Gastroesophageal sphincter (tissue), 4 donors: ENCODE results near the gene PTS. TPM values are rescaled to one million over a fixed set of nuclear protein-coding genes. Genes with fewer than 3 reads are reported as not detected.

Source experiments
- ATAC-seq: fragments of 150-250 bp; one replicate; pipeline ENCODE4 v1.9.1; 2016; ENCODE audit warnings: mild to moderate bottlenecking, moderate library complexity
- H3K27ac ChIP-seq, 4 donors: fragments of 200-600 bp; sonication (generic) in 3 of 4; 1 replicate in 3 of 4; 2 replicates in 1 of 4; pipeline ENCODE4 v1.5.1; 2016 to 2019
- H3K27me3 ChIP-seq: fragments of 200-600 bp; sonication (generic); one replicate; pipeline ENCODE4 v1.5.1; 2019
- H3K36me3 ChIP-seq, 2 donors: fragments of 200-600 bp; sonication (generic); one replicate each; pipeline ENCODE4 v1.5.1; 2019; ENCODE audit warnings: control low read depth in 1 of 2
- H3K4me1 ChIP-seq, 3 donors: fragments of 200-600 bp; sonication (generic); 1 replicate in 2 of 3; 2 replicates in 1 of 3; pipeline ENCODE4 v1.5.1; 2016 to 2019; ENCODE audit warnings: control low read depth in 2 of 3
- H3K4me3 ChIP-seq, 2 donors: fragments of 200-600 bp; sonication (generic); one replicate each; pipeline ENCODE4 v1.5.1; 2019; ENCODE audit warnings: mild to moderate bottlenecking in 1 of 2, moderate library complexity in 1 of 2
- H3K9me3 ChIP-seq, 3 donors: fragments of 200-600 bp; sonication (generic); one replicate each; pipeline ENCODE4 v1.5.1; 2017 to 2019; ENCODE audit warnings: control low read depth in 2 of 3
- CTCF ChIP-seq, 4 experiments: fragments of 200-600 bp in 2 of 4; fragments of 450-650 bp in 2 of 4; sonication (generic) in 1 of 4; IDR thresholded peaks; one replicate each; pipeline ENCODE4 v1.5.1; 2017 to 2019; ENCODE audit warnings: antibody characterized with exemption in 4 of 4, mild to moderate bottlenecking in 2 of 4, moderate library complexity in 2 of 4
- EP300 ChIP-seq: sonication (generic); formaldehyde crosslinking; IDR thresholded peaks from one replicate; pipeline ENCODE4 v1.6.1; 2017; ENCODE audit warnings: antibody characterized with exemption, mild to moderate bottlenecking
- POLR2A ChIP-seq, 2 donors: fragments of 450-650 bp; IDR thresholded peaks; one replicate each; pipeline ENCODE4 v1.6.1; 2017; ENCODE audit warnings: antibody characterized with exemption in 2 of 2, mild to moderate bottlenecking in 2 of 2, moderate library complexity in 1 of 2
- POLR2AphosphoS5 ChIP-seq: sonication (generic); formaldehyde crosslinking; IDR thresholded peaks from one replicate; pipeline ENCODE4 v1.6.1; 2017; ENCODE audit warnings: antibody characterized with exemption
- WGBS, 2 donors: methylation state at CpG; one replicate each; pipeline ENCODE4 v1.1.5; 2018; ENCODE audit warnings: low coverage in 1 of 2; 5-methylcytosine and 5-hydroxymethylcytosine counted together
- total RNA-seq, 4 donors: library from RNA; depleted of rRNA; stranded (reverse); fragments of >200 nt; gene quantifications; one replicate each; pipeline ENCODE4 v1.1.0, GENCODE V29; 2016

The PTS gene
- total RNA-seq, 4 donors from 2014 or later = 19.4 to 38.1 (median 23.3) TPM

- WGBS, 2 donors = 53 to 69% methylated on average over 4 of the region's 4 CpGs
- ATAC-seq = no peak
- H3K4me3 ChIP-seq = no peak overlapping the region
- TF ChIP-seq POLR2AphosphoS5 = no peak
- no peak for TF ChIP-seq POLR2A (IDR thresholded peaks at IDR 0.05)
- TF ChIP-seq CTCF (IDR thresholded peaks at IDR 0.05) = no peak
- TF ChIP-seq EP300 = no peak
- H3K4me1 ChIP-seq = no peaks in the 10 kb centered on the region
- peaks cover 0 to 7% of the 10 kb centered on the region in 2 donors for H3K36me3 ChIP-seq
- no peak overlapping the region for H3K27ac ChIP-seq
- H3K9me3 ChIP-seq = no peaks in the 10 kb centered on the region
- H3K27me3 ChIP-seq = no peaks in the 10 kb centered on the region
Observed at GRCh38 chr11:112247201-112247600, 21.0 kb downstream of the PTS start.

- Histone ChIP-seq H3K27ac (no peak overlapping the region), H3K36me3 (no peaks in the 10 kb centered on the region), H3K9me3 (no peaks in the 10 kb centered on the region), H3K4me3 (no peak overlapping the region), H3K27me3 (no peaks in the 10 kb centered on the region), H3K4me1 (no peaks in the 10 kb centered on the region)
- WGBS, 2 donors = 89 to 92% methylated on average over 2 of the region's 2 CpGs
- ATAC-seq = no peak
- TF ChIP-seq CTCF (IDR thresholded peaks at IDR 0.05) = no peak
- no peak for TF ChIP-seq POLR2A (IDR thresholded peaks at IDR 0.05)
- TF ChIP-seq EP300 = no peak
- TF ChIP-seq POLR2AphosphoS5 = no peak
Observed at GRCh38 chr11:112248201-112248600, 22.0 kb downstream of the PTS start.

GRCh38 chr11:112249871-112250610 lies 23.8 kb downstream of the PTS start:
- no peak overlapping the region for H3K27ac ChIP-seq
- WGBS, 2 donors = 57 to 64% methylated on average over 5 of the region's 8 CpGs
- no peaks in the 10 kb centered on the region for H3K4me1 ChIP-seq
- no peak for TF ChIP-seq CTCF (IDR thresholded peaks at IDR 0.05)
- no peak for TF ChIP-seq EP300
- no peak for TF ChIP-seq POLR2AphosphoS5
- no peak for TF ChIP-seq POLR2A (IDR thresholded peaks at IDR 0.05)
- no peaks in the 10 kb centered on the region for H3K27me3 ChIP-seq
- ATAC-seq = no peak
- H3K9me3 ChIP-seq = no peaks in the 10 kb centered on the region
- no peak overlapping the region for H3K4me3 ChIP-seq
- no peaks in the 10 kb centered on the region for H3K36me3 ChIP-seq

GRCh38 chr11:112253605-112254242 lies 27.5 kb downstream of the PTS start:
- Histone ChIP-seq H3K27ac (no peak overlapping the region), H3K36me3 (no peaks in the 10 kb centered on the region), H3K9me3 (no peaks in the 10 kb centered on the region), H3K27me3 (no peaks in the 10 kb centered on the region), H3K4me1 (no peaks in the 10 kb centered on the region), H3K4me3 (no peak overlapping the region)
- WGBS, 2 donors = 88 to 100% methylated on average over 2 of the region's 3 CpGs
- no peak for ATAC-seq
- no peak for TF ChIP-seq CTCF (IDR thresholded peaks at IDR 0.05)
- no peak for TF ChIP-seq POLR2A (IDR thresholded peaks at IDR 0.05)
- no peak for TF ChIP-seq EP300
- no peak for TF ChIP-seq POLR2AphosphoS5
